8988T (cell line): ENCODE results near the gene MMP2.

ENCODE experiments used
- DNase-seq: peaks from one replicate; pipeline ENCODE4 v3.0.0; 2011

MMP2 gene

GRCh38 chr16:55521792-55522191, 42.8 kb downstream of the MMP2 start:
- DNase-seq = no peak

GRCh38 chr16:55526441-55526840, 47.4 kb downstream of the MMP2 start:
- no peak for DNase-seq

GRCh38 chr16:55527885-55528284, 48.9 kb downstream of the MMP2 start:
- DNase-seq = no peak

GRCh38 chr16:55529018-55529417, 50.0 kb downstream of the MMP2 start:
- no peak for DNase-seq

GRCh38 chr16:55530316-55530856, 51.4 kb downstream of the MMP2 start:
- no peak for DNase-seq

GRCh38 chr16:55532227-55532626, 53.2 kb downstream of the MMP2 start:
- DNase-seq = no peak

- no peak for DNase-seq
Observed at GRCh38 chr16:55534756-55535155, 55.8 kb downstream of the MMP2 start.

- no peak for DNase-seq
Observed at GRCh38 chr16:55539049-55539448, 60.1 kb downstream of the MMP2 start.

- no peak for DNase-seq
Observed at GRCh38 chr16:55539488-55539887, 60.5 kb downstream of the MMP2 start.

GRCh38 chr16:55540221-55540620, 61.2 kb downstream of the MMP2 start:
- no peak for DNase-seq

- DNase-seq = no peak
Observed at GRCh38 chr16:55542459-55543082, 63.6 kb downstream of the MMP2 start.

GRCh38 chr16:55543472-55543871, 64.5 kb downstream of the MMP2 start:
- no peak for DNase-seq

GRCh38 chr16:55552621-55553020, 73.6 kb downstream of the MMP2 start:
- no peak for DNase-seq

- DNase-seq = no peak
Observed at GRCh38 chr16:55555436-55555835, 76.4 kb downstream of the MMP2 start.
